ENCODE measurements around the gene NKTR.

- TF ChIP-seq, protein P1, sequence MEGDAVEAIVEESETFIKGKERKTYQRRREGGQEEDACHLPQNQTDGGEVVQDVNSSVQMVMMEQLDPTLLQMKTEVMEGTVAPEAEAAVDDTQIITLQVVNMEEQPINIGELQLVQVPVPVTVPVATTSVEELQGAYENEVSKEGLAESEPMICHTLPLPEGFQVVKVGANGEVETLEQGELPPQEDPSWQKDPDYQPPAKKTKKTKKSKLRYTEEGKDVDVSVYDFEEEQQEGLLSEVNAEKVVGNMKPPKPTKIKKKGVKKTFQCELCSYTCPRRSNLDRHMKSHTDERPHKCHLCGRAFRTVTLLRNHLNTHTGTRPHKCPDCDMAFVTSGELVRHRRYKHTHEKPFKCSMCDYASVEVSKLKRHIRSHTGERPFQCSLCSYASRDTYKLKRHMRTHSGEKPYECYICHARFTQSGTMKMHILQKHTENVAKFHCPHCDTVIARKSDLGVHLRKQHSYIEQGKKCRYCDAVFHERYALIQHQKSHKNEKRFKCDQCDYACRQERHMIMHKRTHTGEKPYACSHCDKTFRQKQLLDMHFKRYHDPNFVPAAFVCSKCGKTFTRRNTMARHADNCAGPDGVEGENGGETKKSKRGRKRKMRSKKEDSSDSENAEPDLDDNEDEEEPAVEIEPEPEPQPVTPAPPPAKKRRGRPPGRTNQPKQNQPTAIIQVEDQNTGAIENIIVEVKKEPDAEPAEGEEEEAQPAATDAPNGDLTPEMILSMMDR (conservative IDR thresholded peaks at IDR 0.05): no peak
- TF ChIP-seq EZH2 (IDR thresholded peaks at IDR 0.05; ENCODE audit: low read depth): no peak
Measured at GRCh38 chr3:42658091-42658770, 57.7 kb downstream of the NKTR start.
